NCI-H1105 (cell line): ENCODE results near the gene METTL23.
A peak's percentile ranks its signal among the peaks of the same experiment; 100 is the strongest.

ENCODE experiments used
- DNase-seq: peaks from one replicate; lab custom pipeline; 2025; lab: John Stamatoyannopoulos, UW

The METTL23 gene

GRCh38 chr17:76726776-76727718, at the start of gene METTL23:
Gene METTL23, plus strand, starts transcription at chr17:76726839. Its CDS starts 2,872 bp downstream, at chr17:76729711.
- peak; percentile 51 for DNase-seq

DNA sequence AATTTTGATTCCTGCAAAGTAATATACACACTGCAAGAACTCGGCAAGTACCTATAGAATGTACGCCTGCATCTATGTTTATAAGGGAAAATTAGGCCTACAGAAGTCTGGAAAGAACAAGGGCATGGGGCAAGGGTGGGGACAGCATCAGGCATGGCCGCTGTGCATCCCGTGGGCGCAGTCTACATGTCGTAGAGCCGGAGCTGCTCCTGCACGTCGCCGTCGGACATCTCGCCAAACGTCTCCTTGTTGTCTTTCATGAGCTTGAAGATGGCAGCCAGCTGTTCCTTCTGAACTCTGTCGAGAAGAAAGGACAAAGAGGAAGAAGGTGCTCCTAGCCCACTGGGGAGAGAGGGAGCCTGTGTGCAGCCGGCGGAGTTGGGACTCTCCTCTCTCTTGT, 49.2 kb upstream of the METTL23 start:
- no peak for DNase-seq

GRCh38 chr17:76678330-76678729, 48.3 kb upstream of the METTL23 start:
- DNase-seq, result no peak

GRCh38 chr17:76679239-76679638, 47.4 kb upstream of the METTL23 start:
- no peak for DNase-seq

DNA sequence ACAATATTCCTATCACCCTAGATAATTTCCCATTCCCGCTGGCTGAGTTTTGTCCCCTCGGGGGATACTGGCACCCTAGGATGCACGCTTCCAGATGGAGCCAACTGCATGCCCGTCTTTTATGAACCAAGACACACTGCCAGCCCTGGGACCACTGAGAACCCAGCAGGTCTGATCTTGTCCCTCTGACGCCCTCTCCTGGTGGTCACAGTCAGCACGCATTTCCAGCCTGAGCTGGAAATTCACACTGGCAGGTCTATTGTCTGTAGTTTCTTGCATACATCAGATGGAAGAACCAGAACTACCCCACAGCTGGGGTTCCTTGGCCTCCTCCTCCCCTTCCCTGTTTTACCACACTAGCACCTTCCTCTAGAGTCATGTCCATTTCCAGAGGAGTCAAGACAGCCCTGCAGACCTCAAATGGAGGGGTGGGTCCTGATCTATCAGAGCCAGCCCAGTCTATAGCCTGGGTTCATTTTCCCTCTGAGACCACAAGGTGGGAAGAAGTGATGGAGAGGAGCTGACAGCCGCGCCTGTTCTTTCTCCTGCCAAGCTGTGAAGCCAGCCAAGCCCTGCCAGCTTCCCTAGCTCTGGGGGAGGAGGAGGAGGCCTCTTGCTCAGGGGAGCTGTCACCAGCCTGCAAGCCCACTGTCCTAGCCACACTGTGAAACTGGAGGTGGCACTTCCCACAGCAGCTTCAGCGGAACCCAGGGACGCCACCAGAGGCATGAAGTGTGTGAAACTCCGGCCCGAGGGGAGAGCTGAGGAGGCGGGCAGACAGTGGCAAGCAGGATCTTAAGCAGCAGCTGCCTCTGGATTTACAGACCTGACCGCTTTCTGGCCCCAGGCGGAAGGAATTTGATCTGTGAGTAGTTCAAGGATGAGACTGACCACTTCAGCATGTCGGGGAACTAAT, 45.2 kb upstream of the METTL23 start:
- no peak for DNase-seq

DNA sequence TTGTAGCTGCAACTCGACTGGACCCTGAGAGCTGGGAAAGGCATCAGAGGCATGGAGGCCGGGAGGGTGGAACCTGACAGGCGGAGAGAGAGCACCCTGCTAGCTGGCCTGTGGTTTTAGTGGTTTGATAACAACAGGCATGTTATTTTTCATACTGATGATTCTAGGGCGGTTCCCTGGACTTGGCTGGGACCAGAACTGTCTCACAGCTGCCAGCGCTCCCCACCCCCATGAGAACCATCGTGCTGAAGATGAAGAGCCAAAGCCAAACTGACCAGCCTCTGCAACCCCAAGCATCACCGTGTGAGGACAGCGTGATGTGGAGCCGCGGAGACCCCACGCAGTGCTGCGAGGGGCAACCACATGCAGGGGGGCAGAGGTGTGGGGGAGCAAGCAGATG, 44.3 kb upstream of the METTL23 start:
- no peak for DNase-seq

DNA sequence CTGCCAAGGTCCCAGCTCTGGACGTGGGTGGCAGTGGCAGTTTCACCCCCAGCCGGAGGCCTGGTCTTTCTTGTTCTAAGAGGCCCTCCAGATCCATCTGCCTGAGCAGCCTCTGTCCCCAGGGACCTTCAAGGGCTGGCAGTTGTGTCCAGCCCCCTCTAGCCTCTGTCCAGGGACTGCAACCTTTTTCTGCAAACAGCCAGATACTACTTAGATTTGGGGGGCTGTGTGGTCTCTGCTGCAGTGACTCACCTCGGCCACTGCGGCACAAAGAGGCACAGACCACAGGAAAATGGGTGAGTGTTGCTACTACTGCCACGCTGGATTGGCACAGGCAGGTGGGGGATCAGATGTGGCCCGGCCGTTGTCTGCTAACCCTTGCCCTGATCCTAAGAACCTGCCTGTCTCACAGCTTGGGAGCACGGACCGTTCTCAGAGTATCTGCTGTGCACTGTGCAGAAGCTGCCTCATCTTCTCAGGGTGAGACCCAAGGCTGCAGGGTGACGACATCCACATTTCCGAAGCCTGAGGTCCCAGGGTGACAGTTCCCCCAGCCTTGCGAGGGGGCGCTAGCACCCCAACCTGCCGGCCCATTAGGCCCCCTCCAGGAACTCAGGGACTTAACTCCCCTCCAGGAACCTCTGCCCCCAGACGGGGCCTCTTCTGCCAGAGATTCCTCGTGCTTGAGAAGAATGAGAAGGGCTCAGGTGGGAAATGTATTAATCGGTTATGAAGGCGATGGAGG, 43.5 kb upstream of the METTL23 start:
- DNase-seq, result no peak

DNA sequence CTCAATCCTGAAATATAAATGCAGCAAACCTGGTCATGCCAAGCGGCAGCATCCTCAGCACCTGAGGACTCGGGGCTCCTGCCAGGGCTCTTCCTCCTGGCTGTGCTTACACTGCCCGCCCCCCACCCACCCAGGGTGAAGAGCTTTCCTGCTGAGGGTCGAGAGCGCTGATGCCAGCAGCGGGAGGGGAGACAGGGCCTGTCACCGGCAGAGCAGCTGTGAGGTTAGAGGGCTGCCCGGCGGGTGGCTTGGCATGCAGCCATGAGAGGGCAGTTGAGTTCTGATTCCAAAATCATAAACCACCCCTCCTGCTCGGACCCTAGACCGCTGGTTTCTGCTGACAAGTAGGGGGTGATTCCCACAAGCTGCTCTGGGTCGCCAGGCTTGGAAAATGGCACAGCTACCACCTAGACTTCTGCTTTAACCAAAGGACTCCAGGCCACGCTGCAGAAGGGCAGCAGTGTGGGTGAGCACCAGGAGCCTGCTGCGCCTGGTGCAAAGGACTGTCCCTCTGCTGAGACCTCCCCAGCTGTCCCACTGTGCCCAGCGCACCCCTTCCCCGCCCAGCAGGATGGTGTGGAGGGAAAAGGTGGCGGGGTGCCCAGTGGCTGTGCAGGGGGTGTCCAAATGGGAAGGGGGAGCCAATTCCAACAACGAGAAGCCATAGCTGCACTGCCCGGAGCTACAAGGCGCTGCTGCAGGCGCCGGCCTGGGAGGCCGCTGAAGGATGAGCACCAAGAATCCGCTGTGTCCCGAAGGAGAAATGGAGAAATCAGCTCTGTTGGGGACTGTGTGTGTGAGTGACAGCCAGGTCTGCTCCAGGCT, 42.5 kb upstream of the METTL23 start:
- no peak for DNase-seq

GRCh38 chr17:76684756-76685155, 41.9 kb upstream of the METTL23 start:
- DNase-seq, result no peak

GRCh38 chr17:76685366-76685765, 41.3 kb upstream of the METTL23 start:
- no peak for DNase-seq

GRCh38 chr17:76685846-76686245, 40.8 kb upstream of the METTL23 start:
- no peak for DNase-seq

GRCh38 chr17:76686538-76687297, 39.9 kb upstream of the METTL23 start:
- no peak for DNase-seq

DNA sequence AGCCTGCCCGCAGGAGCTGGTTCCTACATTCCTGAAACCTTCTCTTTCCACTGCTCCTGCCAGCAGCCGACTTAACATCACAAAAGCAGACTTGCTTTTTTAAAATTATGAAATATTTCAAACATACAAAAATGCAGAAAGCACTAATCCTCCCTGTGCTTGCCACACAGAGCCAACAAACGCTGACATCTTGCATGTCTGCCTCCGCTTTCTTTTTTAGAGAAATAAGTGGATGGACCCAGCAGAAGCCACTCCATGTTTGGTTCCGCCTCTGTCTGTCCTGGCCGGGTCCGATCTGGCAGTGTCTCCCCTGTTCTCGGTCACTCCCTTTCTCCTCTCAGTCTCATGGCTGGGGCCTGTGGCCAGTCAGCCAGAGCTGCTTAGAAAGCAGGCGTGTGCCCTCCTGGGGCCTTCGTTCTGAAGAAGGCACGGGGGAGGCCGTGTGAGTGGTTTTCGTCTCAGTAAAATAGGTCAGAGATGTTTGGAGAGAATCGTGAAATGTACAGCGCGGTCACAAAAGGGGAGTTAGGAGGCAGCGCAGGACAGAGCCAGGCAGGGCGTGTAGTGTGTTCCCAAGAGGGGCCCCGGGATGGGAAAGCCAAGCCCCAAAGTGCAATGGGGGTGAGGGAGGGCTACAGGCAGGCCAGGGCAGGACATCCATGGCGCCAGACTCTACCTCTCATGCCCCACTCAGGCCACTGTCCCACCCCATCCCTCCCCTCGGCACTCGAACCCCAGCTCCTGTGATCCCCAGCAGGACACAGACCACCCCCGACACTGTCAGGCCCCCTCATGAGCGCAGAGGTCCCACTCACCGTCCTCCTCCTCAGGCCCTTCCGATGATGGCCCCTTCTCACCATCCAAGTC, 39.1 kb upstream of the METTL23 start:
- no peak for DNase-seq

DNA sequence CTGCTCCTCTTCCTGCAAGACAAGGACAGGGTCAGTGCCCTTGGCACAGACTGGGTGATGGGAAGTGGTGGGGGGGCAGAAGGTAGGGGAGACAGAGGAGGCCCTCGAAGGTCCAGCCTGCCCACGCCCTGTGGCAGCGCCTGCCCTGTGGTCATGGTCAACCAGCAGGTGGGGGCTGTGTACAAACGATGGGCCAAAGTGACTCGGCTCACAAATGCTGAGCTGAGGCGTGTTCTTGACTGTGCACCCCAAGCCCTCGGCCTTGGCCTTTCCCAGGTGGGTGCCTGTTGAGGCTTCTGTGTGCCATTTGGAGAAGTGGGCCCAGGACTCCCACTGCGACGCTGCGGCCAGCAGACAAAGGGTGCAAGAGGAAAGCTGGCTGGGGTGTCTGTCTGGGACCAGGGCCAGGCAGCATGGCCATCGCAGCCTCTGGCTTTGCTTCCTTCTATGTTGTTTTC, 38.4 kb upstream of the METTL23 start:
- no peak for DNase-seq

DNA sequence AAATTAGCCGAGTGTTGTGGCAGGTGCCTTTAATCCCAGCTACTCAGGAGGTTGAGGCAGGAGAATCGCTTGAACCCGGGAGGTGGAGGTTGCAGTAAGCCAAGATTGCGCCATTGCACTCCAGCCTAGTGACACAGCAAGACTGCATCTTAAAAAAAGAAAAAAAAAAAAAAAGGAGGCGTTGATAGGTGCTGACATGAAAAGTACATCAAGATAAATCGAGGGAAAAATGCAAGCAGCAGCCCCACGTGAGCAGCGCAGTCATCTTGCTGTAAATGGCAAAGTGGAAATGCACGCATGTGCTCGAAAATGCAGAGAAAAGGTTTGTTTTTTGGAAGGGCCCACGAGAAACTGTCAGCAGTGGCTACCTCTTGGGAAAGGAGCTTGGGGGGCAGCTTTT, 36.8 kb upstream of the METTL23 start:
- no peak for DNase-seq

DNA sequence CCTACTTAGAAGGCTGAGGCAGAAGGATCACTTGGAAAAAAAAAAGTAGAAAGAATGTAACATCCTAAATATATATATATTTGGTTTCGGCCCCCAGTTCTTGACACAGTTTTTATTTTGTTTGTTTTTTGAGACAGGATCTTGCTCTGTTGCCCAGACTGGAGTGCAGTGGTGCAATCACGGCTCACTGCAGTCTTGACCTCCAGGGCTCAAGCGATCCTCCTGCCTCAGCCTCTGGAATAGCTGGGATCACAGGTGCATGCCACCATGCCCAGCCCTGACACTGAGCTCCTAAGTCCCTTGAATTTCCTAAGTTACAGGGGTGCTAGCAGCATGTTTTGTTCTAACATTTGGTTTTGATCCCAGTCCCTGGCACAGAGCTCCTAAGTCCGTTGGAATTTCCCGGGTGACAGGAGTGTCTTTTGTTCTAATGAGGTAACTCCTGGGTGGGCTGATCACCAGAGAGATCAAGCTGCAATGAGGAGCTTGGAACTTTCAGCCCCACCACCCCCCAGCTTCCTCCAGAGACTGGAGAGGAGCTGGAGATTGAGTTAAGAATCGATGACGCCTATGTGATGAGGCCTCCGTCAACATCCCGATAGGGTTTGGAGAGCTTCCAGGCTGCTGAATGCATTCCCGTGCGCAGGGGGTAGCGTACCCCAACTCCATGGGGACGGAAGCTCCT, 35.9 kb upstream of the METTL23 start:
- no peak for DNase-seq

- no peak for DNase-seq
Observed at GRCh38 chr17:76691379-76692191, 35.1 kb upstream of the METTL23 start.
